ENCODE data around the gene FBXL13. TPM values are rescaled to one million over a fixed set of nuclear protein-coding genes. Genes with fewer than 3 reads are reported as not detected.

Gene FBXL13
- total RNA-seq, 1 experiment from 2014 or later, result 0.35 TPM

GRCh38 chr7:102918845-102919244 lies 155.8 kb downstream of the FBXL13 start:
- H3K27ac Mint-ChIP-seq (ENCODE audit: low read depth, unreplicated experiment), result no peak overlapping the region
- no peak for DNase-seq (ENCODE audit: unreplicated experiment)
- H3K36me3 Mint-ChIP-seq (ENCODE audit: insufficient read depth, unreplicated experiment), result no peaks in the 10 kb centered on the region
- no peak overlapping the region for H3K4me3 Mint-ChIP-seq (ENCODE audit: unreplicated experiment)
- H3K9me3 Mint-ChIP-seq (ENCODE audit: unreplicated experiment), result no peaks in the 10 kb centered on the region
- intact Hi-C loops (cut with micrococcal nuclease), result loop anchor here (10.0 kb wide), 1 partner anchor 146 kb away; no protein-coding TSS in a partner anchor
- POLR2A ChIA-PET, result no interaction called here
- no peaks in the 10 kb centered on the region for H3K27me3 Mint-ChIP-seq (ENCODE audit: insufficient read depth, unreplicated experiment)
- H3K4me1 Mint-ChIP-seq (ENCODE audit: insufficient read depth, unreplicated experiment), result peaks cover 17% of the 10 kb centered on the region
- no TSS peak for BruUV-seq (replicated peaks)
- TF ChIP-seq CTCF (IDR thresholded peaks at IDR 0.05; ENCODE audit: unreplicated experiment), result no peak
- CTCF ChIA-PET, result interaction anchor here (1.5 kb wide), 1 partner anchor 132 kb away, joined by 3 read pairs; no protein-coding TSS in a partner anchor

GRCh38 chr7:102917436-102918353 lies 156.9 kb downstream of the FBXL13 start:
- Mint-ChIP-seq H3K36me3 (ENCODE audit: insufficient read depth, unreplicated experiment) (no peaks in the 10 kb centered on the region), H3K4me3 (ENCODE audit: unreplicated experiment) (no peak overlapping the region), H3K27me3 (ENCODE audit: insufficient read depth, unreplicated experiment) (no peaks in the 10 kb centered on the region), H3K4me1 (ENCODE audit: insufficient read depth, unreplicated experiment) (peaks cover 17% of the 10 kb centered on the region), H3K27ac (ENCODE audit: low read depth, unreplicated experiment) (peak overlapping the region; percentile 47), H3K9me3 (ENCODE audit: unreplicated experiment) (no peaks in the 10 kb centered on the region)
- intact Hi-C loops (cut with micrococcal nuclease), result loop anchor here (10.0 kb wide), 1 partner anchor 147 kb away; no protein-coding TSS in a partner anchor
- CTCF ChIA-PET, result interaction anchor here (1.5 to 1.7 kb wide), 2 partner anchors 133 to 145 kb away, joined by 3 to 6 read pairs; no protein-coding TSS in a partner anchor
- POLR2A ChIA-PET, result interaction anchor here (0.6 to 2.2 kb wide), 4 partner anchors 11 to 42 kb away, joined by 3 to 9 read pairs (median 3); no protein-coding TSS in a partner anchor
- no peak for TF ChIP-seq CTCF (IDR thresholded peaks at IDR 0.05; ENCODE audit: unreplicated experiment)
- BruUV-seq (replicated peaks), result no TSS peak
- DNase-seq (ENCODE audit: unreplicated experiment), result peak; percentile 8

- ChIA-PET POLR2A (interaction anchor here (0.6 to 2.2 kb wide), 4 partner anchors 21 to 41 kb away, joined by 3 to 9 read pairs (median 3); no protein-coding TSS in a partner anchor), CTCF (interaction anchor here (1.7 kb wide), 1 partner anchor 145 kb away, joined by 6 read pairs; no protein-coding TSS in a partner anchor)
- Mint-ChIP-seq H3K4me3 (ENCODE audit: unreplicated experiment) (no peak overlapping the region), H3K9me3 (ENCODE audit: unreplicated experiment) (no peaks in the 10 kb centered on the region), H3K27me3 (ENCODE audit: insufficient read depth, unreplicated experiment) (no peaks in the 10 kb centered on the region), H3K27ac (ENCODE audit: low read depth, unreplicated experiment) (peak overlapping the region; percentile 47), H3K4me1 (ENCODE audit: insufficient read depth, unreplicated experiment) (peaks cover 17% of the 10 kb centered on the region), H3K36me3 (ENCODE audit: insufficient read depth, unreplicated experiment) (no peaks in the 10 kb centered on the region)
- intact Hi-C loops (cut with micrococcal nuclease), result loop anchor here (10.0 kb wide), 1 partner anchor 148 kb away; no protein-coding TSS in a partner anchor
- no peak for DNase-seq (ENCODE audit: unreplicated experiment)
- BruUV-seq (replicated peaks), result no TSS peak
- no peak for TF ChIP-seq CTCF (IDR thresholded peaks at IDR 0.05; ENCODE audit: unreplicated experiment)
Measured at GRCh38 chr7:102916881-102917280, 157.7 kb downstream of the FBXL13 start.

GRCh38 chr7:102916426-102916825 lies 158.2 kb downstream of the FBXL13 start:
- ChIA-PET CTCF (interaction anchor here (1.7 kb wide), 1 partner anchor 146 kb away, joined by 6 read pairs; no protein-coding TSS in a partner anchor), POLR2A (interaction anchor here (0.7 to 2.2 kb wide), 2 partner anchors 24 to 41 kb away, joined by 3 to 9 read pairs; no protein-coding TSS in a partner anchor)
- TF ChIP-seq CTCF (IDR thresholded peaks at IDR 0.05; ENCODE audit: unreplicated experiment), result no peak
- Mint-ChIP-seq H3K4me1 (ENCODE audit: insufficient read depth, unreplicated experiment) (peaks cover 17% of the 10 kb centered on the region), H3K36me3 (ENCODE audit: insufficient read depth, unreplicated experiment) (no peaks in the 10 kb centered on the region), H3K9me3 (ENCODE audit: unreplicated experiment) (no peaks in the 10 kb centered on the region), H3K4me3 (ENCODE audit: unreplicated experiment) (no peak overlapping the region), H3K27ac (ENCODE audit: low read depth, unreplicated experiment) (peak overlapping the region; percentile 47), H3K27me3 (ENCODE audit: insufficient read depth, unreplicated experiment) (no peaks in the 10 kb centered on the region)
- peak; percentile 74 for DNase-seq (ENCODE audit: unreplicated experiment)
- intact Hi-C loops (cut with micrococcal nuclease), result loop anchor here (10.0 kb wide), 1 partner anchor 148 kb away; no protein-coding TSS in a partner anchor
- no TSS peak for BruUV-seq (replicated peaks)

All from MCF 10A (cell line).